GM12891 (cell line): ENCODE measurements around the gene OR4D11.

ENCODE experiments used
- POLR2A ChIP-seq: IDR thresholded peaks from 2 replicates; pipeline ENCODE4 v1.6.1; 2011; ENCODE audit warnings: low read depth, low read length, control low read depth
- TAF1 ChIP-seq: IDR thresholded peaks from 2 replicates; pipeline ENCODE4 v1.6.1; 2011; ENCODE audit warnings: low read depth, low read length, control low read depth

DNA sequence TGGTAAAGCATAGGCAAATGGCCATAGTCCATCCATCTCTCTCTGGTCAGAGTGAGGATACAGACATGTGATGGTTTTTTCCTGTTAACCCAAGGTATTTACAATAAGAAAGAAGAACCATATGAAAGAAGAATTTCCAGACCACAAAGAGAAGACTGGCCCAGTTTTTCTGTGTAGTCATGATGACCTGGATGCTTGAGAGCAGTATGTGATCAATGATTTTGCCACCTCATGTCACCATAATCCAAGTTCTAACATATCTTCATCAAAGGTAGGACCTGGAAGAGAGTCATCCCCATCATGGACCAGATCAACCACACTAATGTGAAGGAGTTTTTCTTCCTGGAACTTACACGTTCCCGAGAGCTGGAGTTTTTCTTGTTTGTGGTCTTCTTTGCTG, 46.7 kb upstream of the OR4D11 start, which contains the start of gene OR4D6:
- TF ChIP-seq POLR2A (no peak), TAF1 (no peak)
